C4-2B (cell line): ENCODE data around the gene BRIP1.

Experiments used
- CTCF ChIP-seq: fragments of 450-650 bp; conservative IDR thresholded peaks from 2 replicates; pipeline ENCODE4 v1.5.1; 2017; ENCODE audit warnings: mild to moderate bottlenecking
- ZFX ChIP-seq: fragments of 450-650 bp; IDR thresholded peaks from 2 replicates; pipeline ENCODE4 v1.6.1; 2017

DNA sequence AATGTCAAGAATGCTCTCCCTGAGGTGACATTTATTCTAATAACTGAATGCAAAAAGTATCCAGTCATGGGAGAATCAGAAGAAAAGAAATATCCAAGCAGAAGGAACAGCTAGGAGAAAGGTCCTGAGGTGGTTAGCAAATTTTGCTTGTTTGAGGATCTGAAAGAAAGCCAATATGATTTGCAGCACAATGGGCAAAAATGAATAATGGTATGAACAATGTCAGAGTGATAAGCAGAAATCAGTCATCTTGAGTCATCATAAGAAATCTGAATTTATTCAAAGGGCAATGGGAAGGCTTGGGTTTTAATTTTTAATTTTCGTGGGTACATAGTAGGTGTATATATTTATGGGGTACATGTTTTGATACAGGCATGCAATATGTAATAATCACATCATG is 68.5 kb downstream of the BRIP1 start:
- no peak for TF ChIP-seq CTCF
- no peak for TF ChIP-seq ZFX
